HepG2 (cell line): Measurements from ENCODE around the gene AKTIP. TPM values are rescaled to one million over a fixed set of nuclear protein-coding genes. Genes with fewer than 3 reads are reported as not detected.

Source experiments
- HNF4G ChIP-seq, 2 experiments: sonication (generic) in 1 of 2; formaldehyde crosslinking in 1 of 2; IDR thresholded peaks; 2 replicates each; pipeline versions ENCODE4 v1.4.0 to v1.6.1; 2011 to 2020; ENCODE audit warnings: borderline replicate concordance in 2 of 2, low read depth in 2 of 2, mild to moderate bottlenecking in 2 of 2, low read length in 1 of 2, missing genetic modification reagents in 1 of 2, moderate library complexity in 1 of 2
- HNRNPUL1 ChIP-seq: fragments of 200-400 bp; formaldehyde crosslinking; IDR thresholded peaks from 2 replicates; pipeline ENCODE4 v1.6.1; 2017; ENCODE audit warnings: low read depth, mild to moderate bottlenecking, low read length, moderate library complexity
- KIAA2018 ChIP-seq: sonication (generic); formaldehyde crosslinking; IDR thresholded peaks from 2 replicates; pipeline ENCODE4 v1.5.0; 2020; ENCODE audit warnings: mild to moderate bottlenecking, missing genetic modification reagents, borderline replicate concordance
- NBN ChIP-seq: fragments of 450-650 bp; conservative IDR thresholded peaks from 2 replicates; pipeline ENCODE4 v1.6.1; 2017
- NR2F2 ChIP-seq: IDR thresholded peaks from 2 replicates; pipeline ENCODE4 v1.6.1; 2012; ENCODE audit warnings: low read depth, inconsistent platforms, borderline replicate concordance
- RFX1 ChIP-seq: fragments of 450-650 bp; IDR thresholded peaks from 2 replicates; pipeline ENCODE4 v1.6.1; 2017
- SOX6 ChIP-seq, 2 experiments: fragments of 450-650 bp in 1 of 2; sonication (generic) in 1 of 2; formaldehyde crosslinking in 1 of 2; IDR thresholded peaks; 2 replicates each; pipeline versions ENCODE4 v1.4.0 to v1.6.1; 2017 to 2020; ENCODE audit warnings: antibody characterized with exemption in 1 of 2, mild to moderate bottlenecking in 1 of 2, missing genetic modification reagents in 1 of 2
- TRAFD1 ChIP-seq: sonication (generic); formaldehyde crosslinking; IDR thresholded peaks from 2 replicates; pipeline ENCODE4 v1.5.1; 2020; ENCODE audit warnings: missing genetic modification reagents, mild to moderate bottlenecking, borderline replicate concordance
- ZNF230 ChIP-seq: sonication (generic); formaldehyde crosslinking; IDR thresholded peaks from 2 replicates; pipeline ENCODE4 v1.4.0; 2020; ENCODE audit warnings: mild to moderate bottlenecking, missing genetic modification reagents
- ZNF777 ChIP-seq: sonication (generic); formaldehyde crosslinking; IDR thresholded peaks from 2 replicates; pipeline ENCODE4 v1.4.0; 2020; ENCODE audit warnings: missing genetic modification reagents
- polyA plus RNA-seq, 8 experiments: library from polyadenylated mRNA; depleted of rRNA in 3 of 8; stranded (reverse) in 7 of 8; unstranded in 1 of 8; fragments of >200 nt; fragmentation: Illumina TruSeq in 4 of 8; extraction: Trizol in 4 of 8; gene quantifications; 2 replicates each; pipeline versions ENCODE4 v1.2.1 to v1.2.3, GENCODE V29; 2011 to 2016; ENCODE audit warnings: low read depth in 4 of 8, missing spikeins in 1 of 8, mixed read lengths in 1 of 8; ENCODE audit not compliant: insufficient read depth in 1 of 8
- total RNA-seq, 5 experiments: library from RNA; depleted of rRNA; stranded (reverse); fragments of >200 nt; fragmentation: Illumina TruSeq; extraction: Trizol; gene quantifications; 2 replicates each; pipeline ENCODE4 v1.2.3, GENCODE V29; 2016; ENCODE audit warnings: low read depth in 1 of 5
- TF ChIP-seq, protein P1 (sequence below): sonication (generic); formaldehyde crosslinking; IDR thresholded peaks from 2 replicates; pipeline ENCODE4 v1.9.0; 2021; ENCODE audit warnings: missing genetic modification reagents, borderline replicate concordance

AKTIP gene
- total and polyA plus RNA-seq, 2 of the 13 experiments (the other 11 are each of a cell fraction or from before 2014, with no cell fraction given): 28.8 to 49.0 TPM

GRCh38 chr16:53511403-53512280 is 8.6 kb upstream of the AKTIP start (continued):
- TF ChIP-seq TRAFD1 (CRISPR knock-in tag): peak; percentile 90; the same call in 1 of the 2 replicates
- TF ChIP-seq NR2F2: peak; percentile 89
- TF ChIP-seq SOX6 (IDR thresholded peaks at IDR 0.05): no peak
- TF ChIP-seq SOX6 (CRISPR knock-in tag; IDR thresholded peaks at IDR 0.05): peak; percentile 82
- TF ChIP-seq, protein P1, sequence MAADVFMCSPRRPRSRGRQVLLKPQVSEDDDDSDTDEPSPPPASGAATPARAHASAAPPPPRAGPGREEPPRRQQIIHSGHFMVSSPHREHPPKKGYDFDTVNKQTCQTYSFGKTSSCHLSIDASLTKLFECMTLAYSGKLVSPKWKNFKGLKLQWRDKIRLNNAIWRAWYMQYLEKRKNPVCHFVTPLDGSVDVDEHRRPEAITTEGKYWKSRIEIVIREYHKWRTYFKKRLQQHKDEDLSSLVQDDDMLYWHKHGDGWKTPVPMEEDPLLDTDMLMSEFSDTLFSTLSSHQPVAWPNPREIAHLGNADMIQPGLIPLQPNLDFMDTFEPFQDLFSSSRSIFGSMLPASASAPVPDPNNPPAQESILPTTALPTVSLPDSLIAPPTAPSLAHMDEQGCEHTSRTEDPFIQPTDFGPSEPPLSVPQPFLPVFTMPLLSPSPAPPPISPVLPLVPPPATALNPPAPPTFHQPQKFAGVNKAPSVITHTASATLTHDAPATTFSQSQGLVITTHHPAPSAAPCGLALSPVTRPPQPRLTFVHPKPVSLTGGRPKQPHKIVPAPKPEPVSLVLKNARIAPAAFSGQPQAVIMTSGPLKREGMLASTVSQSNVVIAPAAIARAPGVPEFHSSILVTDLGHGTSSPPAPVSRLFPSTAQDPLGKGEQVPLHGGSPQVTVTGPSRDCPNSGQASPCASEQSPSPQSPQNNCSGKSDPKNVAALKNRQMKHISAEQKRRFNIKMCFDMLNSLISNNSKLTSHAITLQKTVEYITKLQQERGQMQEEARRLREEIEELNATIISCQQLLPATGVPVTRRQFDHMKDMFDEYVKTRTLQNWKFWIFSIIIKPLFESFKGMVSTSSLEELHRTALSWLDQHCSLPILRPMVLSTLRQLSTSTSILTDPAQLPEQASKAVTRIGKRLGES (CRISPR knock-in tag): no peak
- no peak for TF ChIP-seq KIAA2018 (CRISPR knock-in tag)
- 0 out of 2 replicates have a peak, but pooled peaks have one; percentile 49 for TF ChIP-seq ZNF777 (CRISPR knock-in tag)
- TF ChIP-seq RFX1: no peak
- no peak for TF ChIP-seq NBN
- TF ChIP-seq HNRNPUL1: no peak
- 0 out of 2 replicates have a peak, but pooled peaks have one; percentile 28 for TF ChIP-seq ZNF230
- TF ChIP-seq HNF4G (IDR thresholded peaks at IDR 0.05; ENCODE audit: borderline replicate concordance, low read depth, low read length): peak; percentile 92
- TF ChIP-seq HNF4G (CRISPR knock-in tag; IDR thresholded peaks at IDR 0.05; ENCODE audit: borderline replicate concordance, low read depth): peak; percentile 94
